ENCODE data around the gene CDK11B. TPM values are rescaled to one million over a fixed set of nuclear protein-coding genes. Genes with fewer than 3 reads are reported as not detected.
"Not testable (repeated sequence)": the region's sequence is repeated elsewhere in the genome, so short reads cannot be mapped to it uniquely, and the experiment has no call there.

The CDK11B gene
- total RNA-seq, 2 donors from 2014 or later = 17.0 to 18.8 TPM

DNA sequence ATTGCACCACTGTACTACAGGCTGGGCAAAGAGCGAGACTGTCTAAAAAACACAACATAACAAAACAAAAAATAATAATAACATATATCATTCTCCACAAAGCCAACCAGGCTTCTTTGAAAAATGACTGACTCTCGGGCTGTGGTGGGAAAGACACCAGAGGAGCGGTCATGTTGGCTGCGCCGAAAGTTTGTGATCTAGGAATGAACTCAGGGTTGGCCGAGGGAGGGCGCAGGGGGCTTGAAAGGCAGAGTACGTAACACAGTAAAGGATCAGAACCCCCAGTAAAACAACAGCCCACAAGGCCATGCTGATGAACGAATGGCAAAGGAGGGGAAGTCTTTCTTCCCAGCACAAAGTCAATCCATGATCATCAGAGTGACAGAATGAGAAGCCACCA, 29.0 kb upstream of the CDK11B start:
- no peak for DNase-seq

DNA sequence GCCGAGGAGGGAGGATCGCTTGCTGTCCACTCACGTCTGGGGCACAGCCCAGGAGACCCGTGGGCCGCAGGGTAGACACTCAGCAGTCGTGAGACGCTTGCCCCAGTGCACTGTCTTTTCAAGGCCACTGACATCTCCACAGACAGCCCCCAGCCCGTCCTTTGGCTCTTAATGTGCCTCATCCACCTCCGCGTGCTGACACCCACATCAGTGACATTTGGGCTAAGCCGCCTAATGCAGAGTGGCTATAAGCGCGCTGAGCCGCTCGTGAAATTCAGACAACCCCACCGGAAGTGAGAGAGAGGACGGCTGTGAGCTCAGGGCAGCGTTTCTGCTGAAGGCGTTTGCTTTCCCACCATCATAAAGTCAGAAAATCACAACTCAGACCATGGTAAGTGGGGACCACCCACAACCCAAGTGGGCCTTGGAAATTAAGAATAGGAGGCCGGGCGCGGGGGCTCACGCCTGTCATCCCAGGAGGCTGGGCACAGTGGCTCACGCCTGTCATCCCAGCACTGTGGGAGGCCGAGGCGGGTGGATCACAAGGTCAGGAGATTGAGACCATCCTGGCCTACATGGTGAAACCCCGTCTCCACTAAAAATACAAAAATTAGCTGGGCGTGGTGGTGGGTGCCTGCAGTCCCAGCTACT, 25.4 kb upstream of the CDK11B start:
- no peak for DNase-seq

More for the DNA sequence above, 29.0 kb upstream of the CDK11B start:
- ATAC-seq = no peak
- intact Hi-C loops (cut with DNase I) = no loop called here

DNA sequence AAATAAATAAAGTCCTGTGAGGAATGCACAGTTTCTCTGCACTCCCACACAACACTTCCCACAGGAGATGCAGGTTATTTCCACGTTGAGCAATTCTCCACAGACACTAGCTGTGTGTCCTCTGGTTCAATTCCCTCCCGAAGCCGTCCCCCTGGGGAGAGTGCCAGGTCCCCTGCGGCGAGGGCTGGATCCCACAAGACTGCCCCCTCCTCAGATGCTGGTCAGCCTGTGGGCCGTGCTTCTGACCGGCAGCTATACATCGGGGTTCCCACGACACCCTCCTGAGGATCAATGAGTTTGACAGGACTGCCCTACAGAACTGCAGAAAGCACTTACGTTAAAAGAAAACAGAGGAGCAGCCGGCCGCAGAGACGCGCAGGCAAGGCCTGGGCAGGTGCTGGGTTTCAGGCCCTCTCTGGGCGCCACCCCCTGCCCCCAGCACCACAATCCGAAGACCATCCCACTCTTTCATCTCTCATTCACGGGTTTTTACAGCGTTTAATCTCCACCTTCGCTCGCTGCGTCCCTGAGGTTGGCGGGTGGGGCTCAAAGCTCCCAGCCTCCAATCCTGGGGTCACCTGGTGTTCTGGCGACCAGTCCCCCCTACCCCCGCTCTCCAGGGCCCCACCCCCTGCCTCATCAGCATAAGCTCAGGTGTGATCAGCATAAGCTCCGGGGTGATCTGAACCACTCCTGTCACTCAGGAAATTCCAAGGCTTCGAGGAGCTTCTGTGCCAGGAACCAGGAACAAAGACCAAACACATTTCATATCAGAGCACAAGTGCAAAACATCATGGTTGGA, 24.5 kb upstream of the CDK11B start:
- intact Hi-C loops (cut with DNase I) = no loop called here
- no peak for ATAC-seq
- DNase-seq = no peak

More for the DNA sequence above, 25.4 kb upstream of the CDK11B start:
- ATAC-seq = no peak
- intact Hi-C loops (cut with DNase I) = no loop called here

DNA sequence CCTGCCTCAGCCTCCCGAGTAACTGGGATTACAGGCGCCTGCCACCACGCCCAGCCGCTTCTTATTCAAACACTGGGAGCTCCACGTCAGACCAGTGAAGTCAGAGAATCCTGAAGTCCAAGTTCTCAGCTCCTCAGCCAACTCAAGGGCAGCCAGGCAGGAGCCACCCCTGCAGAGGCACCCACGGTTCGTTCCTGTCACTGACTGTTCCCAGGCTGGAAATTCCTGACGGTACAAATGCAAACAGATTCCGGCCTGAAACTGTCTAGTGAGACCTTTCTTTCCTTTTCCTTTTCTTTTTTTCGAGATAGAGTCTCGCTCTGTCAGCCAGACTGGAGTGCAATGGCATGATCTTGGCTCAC, 22.1 kb upstream of the CDK11B start:
- intact Hi-C loops (cut with DNase I) = no loop called here
- DNase-seq (peak; percentile 2), ATAC-seq (no peak)

DNA sequence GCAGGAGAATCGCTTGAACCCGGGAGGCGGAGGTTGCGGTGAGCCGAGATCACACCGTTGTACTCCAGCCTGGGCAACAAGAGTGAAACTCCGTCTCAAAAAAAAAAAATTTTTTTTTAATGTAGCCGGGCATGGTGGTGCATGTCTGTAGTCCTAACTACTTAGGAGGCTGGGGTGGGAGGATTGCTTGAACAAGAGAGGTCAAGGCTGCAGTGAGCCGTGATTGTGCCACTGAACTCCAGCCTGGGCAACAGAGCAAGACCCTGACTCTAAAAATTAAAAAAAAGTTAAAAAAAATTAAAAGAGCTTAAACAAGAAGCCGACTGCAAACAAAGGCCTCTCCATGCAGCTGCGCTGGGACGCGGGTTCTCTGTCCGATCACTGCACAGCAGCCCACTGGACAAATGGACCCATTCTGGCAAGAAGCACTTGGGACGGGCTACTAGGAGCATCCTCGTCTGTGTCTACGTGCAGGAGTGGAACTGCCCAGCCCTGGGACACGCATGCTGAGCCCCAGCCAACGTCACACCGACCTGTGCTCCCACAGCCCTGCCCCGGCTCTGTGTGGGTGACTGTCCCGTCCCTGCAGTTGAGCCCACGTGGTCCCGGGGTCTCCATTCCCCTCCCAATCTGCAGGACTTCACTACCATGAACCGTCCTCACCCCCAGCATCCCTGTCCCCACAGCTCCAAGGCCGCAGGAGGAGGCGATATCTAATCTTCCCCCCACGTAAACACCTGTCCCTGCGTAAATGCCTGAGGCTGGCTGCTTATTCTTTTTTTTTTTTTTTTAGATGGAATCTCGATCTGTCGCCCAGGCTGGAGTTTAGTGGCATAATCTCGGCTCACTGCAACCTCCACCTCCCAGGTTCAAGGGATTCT, 21.5 kb upstream of the CDK11B start:
- no peak for DNase-seq
- ATAC-seq = no peak
- intact Hi-C loops (cut with DNase I) = no loop called here

DNA sequence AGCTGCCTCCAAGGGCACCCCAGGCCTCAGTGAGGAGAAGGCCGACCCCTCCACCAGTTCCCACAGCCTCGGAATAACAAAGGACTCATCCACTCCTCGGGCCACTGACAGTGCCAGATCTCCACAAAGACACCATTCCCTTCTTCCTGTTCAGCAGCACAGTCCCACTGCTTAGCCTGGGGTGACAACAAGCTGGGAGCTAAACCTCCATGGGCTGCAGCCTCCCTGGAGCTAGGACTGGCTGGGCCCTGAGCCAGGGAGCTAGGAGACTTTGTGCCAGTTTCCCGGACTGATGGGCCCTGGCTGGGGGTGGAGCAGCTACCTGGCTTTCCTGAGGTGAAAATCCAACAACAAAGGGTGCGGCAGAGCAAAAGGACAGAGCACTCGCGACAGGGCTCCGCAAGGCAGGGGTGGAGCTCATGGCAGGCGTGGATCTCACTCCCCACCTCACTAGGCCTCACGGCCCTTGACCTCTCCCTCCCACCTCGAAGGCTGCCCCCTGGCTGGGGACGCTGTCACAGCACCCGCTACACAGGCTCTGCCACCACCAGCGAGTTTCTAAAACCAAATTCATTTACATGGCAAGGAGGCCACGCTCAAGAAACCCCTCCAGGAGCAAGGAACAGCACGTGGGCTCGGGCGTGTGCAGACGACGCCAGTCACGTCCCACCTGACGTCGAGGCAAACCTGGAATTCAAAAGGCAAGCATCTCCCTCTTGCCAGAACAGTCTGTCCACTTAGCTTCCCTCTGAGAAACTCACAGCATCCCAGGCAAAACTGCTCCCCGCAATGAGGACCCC, 20.0 kb upstream of the CDK11B start:
- ATAC-seq (peak in 1 of 2 donors; percentile 8), DNase-seq (no peak)
- intact Hi-C loops (cut with DNase I) = no loop called here

DNA sequence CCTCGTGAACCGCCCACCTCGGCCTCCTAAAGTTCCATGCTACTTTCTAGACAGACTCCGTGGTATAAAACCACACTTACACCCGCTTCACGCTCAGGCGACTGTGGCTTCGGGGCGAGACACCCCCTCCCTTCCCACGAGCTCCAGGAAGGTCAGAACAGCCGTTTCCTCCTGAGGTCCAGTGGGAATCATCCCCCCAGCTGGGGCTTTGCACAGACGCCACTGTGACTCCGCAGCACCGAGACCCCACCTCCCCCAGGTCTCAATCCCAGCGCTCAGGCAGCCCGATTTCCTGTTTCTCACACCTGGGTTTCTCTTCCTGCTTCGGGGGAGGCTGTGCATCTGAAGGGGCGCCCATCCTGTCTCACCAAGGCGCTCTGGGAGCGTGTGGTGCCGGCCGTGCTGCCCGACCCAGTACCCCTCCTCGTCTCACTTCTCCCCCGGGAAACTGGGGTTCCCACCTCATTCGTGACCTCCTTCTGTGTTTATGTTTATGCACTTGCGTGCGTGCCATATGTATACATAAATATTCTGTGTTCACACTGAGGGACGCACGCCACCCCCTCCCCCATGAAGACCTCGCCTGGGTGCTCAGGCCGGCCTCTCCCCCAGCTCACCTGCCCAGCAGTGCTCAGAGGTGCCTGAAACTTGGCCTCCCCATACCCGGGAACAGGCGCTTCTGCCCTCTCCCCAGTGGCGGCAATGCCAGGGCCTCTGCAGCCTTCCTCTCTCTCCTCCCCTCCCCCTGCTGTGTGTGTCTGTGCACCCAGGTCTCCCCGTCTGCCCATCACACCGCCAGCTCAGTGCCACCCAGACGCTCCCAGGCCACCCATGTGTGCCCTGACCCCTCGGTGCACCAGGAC, 19.1 kb upstream of the CDK11B start:
- intact Hi-C loops (cut with DNase I) = no loop called here
- ATAC-seq = peak; percentile 8 to 42
- DNase-seq = no peak

DNA sequence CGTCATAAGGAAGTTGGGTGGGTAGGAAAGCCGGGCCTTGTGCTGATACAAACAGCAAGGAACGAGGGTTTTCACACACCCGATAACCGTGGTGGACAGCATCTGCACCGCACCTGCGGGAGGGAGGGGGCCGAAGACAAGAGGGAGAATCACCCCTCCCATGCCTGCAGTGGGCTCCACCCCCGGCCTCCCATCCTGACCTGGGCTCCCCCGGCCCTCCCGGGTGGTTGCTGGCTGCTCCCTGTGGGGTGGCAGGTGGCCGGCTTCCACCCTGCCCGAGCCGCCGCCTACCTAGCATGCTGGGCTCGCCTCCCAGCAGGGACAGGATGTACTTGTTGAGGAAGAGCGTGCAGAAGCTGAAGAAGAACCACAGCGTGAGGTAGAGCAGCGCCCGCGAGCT, 17.3 kb upstream of the CDK11B start:
- ATAC-seq; DNase-seq; intact Hi-C loops (cut with DNase I): not testable (repeated sequence)

DNA sequence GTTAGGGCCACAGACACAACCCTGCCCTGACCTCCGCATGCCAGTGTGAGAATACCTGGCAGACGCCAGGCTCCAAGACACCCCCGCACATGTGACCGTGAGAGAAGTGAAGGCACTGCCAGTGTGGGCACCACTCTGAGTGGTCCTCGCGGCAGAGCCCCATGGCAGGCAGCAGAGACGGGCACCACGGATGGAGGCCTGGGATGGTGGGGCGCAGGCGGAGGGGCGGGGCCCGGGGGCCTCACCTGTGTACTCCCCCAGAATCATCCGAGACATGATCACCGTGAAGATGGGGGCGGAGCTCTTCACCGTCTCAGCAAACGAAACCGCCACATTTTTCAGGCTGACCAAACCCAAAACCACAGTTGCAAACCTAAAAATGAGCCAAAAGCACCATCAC, 16.4 kb upstream of the CDK11B start:
- DNase-seq; ATAC-seq; intact Hi-C loops (cut with DNase I): not testable (repeated sequence)

DNA sequence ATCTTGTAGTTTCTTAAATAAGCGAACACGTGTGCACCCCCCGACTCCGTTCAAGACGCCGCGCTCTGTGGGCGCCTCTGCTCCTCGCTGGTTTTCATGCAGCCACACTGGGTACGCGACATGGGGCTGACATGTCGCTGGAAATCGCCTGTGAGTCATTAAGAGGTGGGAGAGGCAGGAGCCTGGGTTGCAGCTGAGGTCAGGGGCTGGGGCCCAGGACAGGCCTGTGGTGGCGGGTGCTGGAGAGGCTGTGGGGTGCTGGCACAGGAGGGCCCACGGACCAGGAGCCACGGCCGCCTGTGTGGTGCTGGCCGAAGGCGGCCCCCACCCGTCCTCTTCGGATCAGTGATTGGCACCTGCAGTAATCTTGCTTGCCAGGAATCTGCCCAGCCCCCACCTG, 16.0 kb upstream of the CDK11B start:
- intact Hi-C loops (cut with DNase I); DNase-seq: not testable (repeated sequence)

DNA sequence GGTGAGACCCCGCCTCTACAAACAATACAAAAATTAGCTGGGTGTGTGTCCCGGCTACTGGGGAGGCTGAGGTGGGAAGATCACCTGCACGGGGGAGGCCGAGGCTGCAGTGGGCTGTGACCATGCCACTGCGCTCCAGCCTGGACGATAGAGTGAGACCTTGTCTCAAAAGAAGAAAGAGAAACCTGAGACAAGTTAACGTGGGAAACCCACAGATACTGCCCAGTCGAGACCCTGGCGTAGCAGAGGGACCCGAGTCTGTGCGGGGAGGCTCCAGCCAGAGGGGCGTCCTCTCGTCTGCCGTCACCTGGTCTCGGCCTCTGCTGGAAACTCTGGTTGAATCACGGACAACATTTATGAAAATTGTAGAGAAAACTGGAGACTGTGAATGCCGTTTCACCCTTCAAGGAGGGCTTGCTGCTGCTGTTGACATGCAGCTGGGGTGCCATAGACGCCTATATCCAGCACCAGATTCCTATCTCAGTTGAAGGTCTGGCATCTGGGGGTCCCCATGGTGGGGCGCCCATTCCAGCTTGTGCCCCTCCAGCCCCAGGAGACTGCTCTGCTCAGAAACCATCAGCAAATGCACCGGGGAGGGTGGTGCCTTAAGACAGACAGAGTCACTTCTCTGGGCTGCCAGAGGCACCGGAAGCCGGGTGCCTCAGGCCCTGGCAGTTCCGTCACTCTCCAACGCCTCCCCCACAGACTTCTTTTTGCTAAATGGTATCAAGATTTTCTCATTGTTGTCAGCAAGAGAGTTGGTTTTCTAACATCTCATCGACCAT, 13.6 kb upstream of the CDK11B start:
- peak; percentile 4 for DNase-seq
- no peak for ATAC-seq
- intact Hi-C loops (cut with DNase I) = no loop called here

More for the DNA sequence above, 16.0 kb upstream of the CDK11B start:
- ATAC-seq = not testable (repeated sequence)

DNA sequence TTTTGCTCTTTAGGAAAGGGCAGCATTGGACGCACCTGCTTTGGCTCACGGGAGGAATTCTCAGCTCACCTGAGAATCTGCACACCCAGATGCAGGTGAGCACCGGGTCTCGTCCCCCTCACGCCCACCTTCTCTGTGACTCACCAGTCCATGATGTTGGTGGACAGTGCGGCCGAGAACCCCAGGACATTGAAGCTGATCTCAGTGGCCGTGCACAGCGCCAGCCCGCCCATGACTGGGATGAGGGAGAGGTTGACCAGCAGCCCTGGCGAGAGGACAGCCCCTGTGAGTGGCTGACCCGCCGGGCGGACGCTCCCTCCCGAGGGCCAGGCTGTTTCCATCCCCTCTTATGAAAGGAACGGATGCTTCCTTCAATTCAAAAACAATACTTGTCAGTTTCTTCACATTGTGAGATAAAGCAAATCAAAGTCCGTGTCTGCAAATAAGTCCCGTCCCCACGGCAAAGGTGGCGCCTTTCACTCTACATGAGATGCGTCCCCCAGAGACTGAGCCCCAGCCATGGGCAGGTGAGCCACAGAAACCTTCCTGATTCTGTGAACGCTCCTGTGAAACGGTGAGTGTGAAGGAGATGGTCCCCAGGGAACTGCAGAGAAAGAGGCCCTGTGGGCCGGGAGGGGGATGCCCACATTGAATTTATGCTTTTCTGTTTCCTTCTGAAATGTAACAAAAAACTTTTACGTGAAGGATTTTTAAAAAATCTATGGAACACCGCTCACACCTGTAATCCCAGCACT, 12.7 kb upstream of the CDK11B start:
- no peak for ATAC-seq
- peak; percentile 1 for DNase-seq

DNA sequence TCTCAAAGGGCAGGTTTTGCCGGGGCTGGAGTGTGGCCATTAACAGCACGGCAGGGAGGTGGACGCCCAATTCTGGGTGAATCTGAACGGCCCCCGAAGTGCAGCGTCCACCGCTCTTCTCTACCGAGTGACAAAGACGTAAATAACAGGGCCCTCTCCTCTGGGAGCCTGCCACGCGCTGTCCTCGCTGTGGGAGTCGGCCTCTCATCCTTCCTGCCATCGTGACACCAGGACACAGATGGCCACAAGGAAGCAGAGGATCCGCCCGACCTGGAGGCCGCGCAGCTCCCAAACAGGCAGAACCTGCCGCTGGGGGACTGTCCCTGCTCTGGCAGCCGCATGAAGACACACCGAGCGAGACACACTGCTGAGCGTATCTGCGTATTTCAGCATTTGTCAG, 12.1 kb upstream of the CDK11B start:
- ATAC-seq (no peak), DNase-seq (no peak)
- intact Hi-C loops (cut with DNase I) = no loop called here

More for the DNA sequence above, 12.7 kb upstream of the CDK11B start:
- intact Hi-C loops (cut with DNase I) = no loop called here

DNA sequence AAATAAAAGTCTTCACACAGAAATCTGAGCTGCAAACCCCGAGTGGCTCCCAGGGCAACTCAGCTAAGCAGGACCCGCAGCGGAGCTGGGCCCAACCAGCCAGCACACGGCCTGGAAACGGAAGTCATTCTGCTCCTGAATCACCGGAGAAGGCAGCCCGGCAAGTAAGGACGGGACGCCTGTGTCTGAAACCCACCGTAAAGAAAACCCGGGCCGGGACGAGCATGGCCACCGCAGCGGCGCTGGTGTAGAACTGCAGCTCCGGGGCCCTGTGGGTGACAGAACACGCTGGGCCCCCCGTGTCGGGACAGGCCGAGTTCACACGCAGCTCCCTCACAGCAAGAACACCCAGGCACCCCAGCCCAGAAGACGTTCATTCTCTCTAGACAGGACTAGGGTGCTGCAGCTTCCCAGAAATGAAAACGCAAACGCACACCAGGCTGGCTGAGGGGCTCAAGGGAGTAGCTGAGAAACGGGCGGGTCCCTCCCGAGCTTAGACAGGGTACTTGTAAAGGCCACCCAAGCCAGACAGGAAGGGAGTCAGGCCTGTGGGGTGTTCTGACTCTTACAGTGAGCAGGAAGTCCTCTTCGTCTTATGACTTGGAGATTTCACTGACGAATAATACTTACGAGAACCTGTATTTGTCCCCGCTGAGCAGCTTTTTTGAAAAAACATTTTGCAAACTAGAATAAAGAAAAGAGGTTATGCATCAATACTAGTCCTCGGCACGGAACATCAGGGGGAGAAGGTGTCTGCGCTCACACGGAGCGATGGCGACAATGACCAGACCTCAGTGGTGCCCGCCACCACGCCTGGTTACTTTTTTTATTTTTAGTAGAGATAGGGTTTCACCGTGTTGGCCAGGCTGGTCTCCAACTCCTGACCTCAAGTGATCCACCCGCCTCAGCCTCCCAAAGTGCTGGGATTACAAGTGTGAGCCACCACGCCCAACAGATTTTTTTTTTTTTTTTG, 10.9 kb upstream of the CDK11B start:
- intact Hi-C loops (cut with DNase I) = no loop called here
- DNase-seq = no peak
- peak in 1 of 2 donors; percentile 19 for ATAC-seq

DNA sequence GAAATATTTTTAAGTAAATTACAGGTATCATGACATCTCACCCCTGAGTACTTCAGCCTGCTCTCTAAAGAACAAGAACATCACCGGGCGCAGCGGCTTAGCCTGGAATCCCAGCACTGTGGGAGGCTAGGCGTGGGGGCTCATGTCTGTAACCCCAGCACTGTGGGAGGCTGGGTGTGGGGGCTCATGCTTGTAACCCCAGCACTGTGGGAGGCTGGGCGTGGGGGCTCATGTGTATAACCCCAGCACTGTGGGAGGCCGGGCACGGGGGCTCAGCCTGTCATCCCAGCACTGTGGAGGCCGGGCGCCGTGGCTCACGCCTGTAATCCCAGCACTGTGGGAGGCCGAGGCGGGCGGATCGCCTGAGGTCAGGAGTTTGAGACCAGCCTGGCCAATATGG, 7.7 kb upstream of the CDK11B start:
- intact Hi-C loops (cut with DNase I) = no loop called here
- no peak for DNase-seq
- ATAC-seq = no peak

Measured in left cardiac atrium (tissue), 4 donors.